ENCODE data around the gene LYAR. TPM values are rescaled to one million over a fixed set of nuclear protein-coding genes. Genes with fewer than 3 reads are reported as not detected.

The LYAR gene
- total RNA-seq, 1 experiment from 2014 or later, result 29.8 TPM

GRCh38 chr4:4332529-4332928 lies 42.6 kb upstream of the LYAR start:
- H3K4me1 Mint-ChIP-seq (ENCODE audit: low read depth, unreplicated experiment), result no peaks in the 10 kb centered on the region
- no peaks in the 10 kb centered on the region for H3K4me1 ChIP-seq
- H3K4me3 Mint-ChIP-seq (ENCODE audit: unreplicated experiment), result no peak overlapping the region
- BruUV-seq (replicated peaks), result no TSS peak
- CTCF ChIA-PET, result interaction anchor here (1.9 kb wide), 1 partner anchor 73 kb away, joined by 7 read pairs; no protein-coding TSS in a partner anchor
- intact Hi-C loops (cut with micrococcal nuclease; ENCODE audit: unreplicated experiment), result no loop called here
- no peak for DNase-seq
- no peak for TF ChIP-seq CTCF (IDR thresholded peaks at IDR 0.05; ENCODE audit: insufficient read depth in 1 of 2, low read depth in 1 of 2, low read length in 1 of 2, severe bottlenecking in 1 of 2, unreplicated experiment in 1 of 2)
- H3K27me3 ChIP-seq (replicated peaks; ENCODE audit: control insufficient read depth, insufficient read depth, low read length), result no peaks in the 10 kb centered on the region
- H3K27ac Mint-ChIP-seq (ENCODE audit: unreplicated experiment), result no peak overlapping the region
- H3K4me3 ChIP-seq (ENCODE audit: low read depth, low read length), result no peak overlapping the region
- no peaks in the 10 kb centered on the region for H3K9me3 ChIP-seq
- H3K9me3 Mint-ChIP-seq (ENCODE audit: unreplicated experiment), result no peaks in the 10 kb centered on the region
- POLR2A ChIA-PET, result no interaction called here
- peaks cover 4% of the 10 kb centered on the region for H3K27me3 Mint-ChIP-seq (ENCODE audit: insufficient read depth, unreplicated experiment)
- no peaks in the 10 kb centered on the region for H3K36me3 Mint-ChIP-seq (ENCODE audit: insufficient read depth, unreplicated experiment)
- H3K36me3 ChIP-seq (ENCODE audit: control insufficient read depth, insufficient read depth, low read length), result no peaks in the 10 kb centered on the region

GRCh38 chr4:4330794-4331193 lies 40.8 kb upstream of the LYAR start:
- no peaks in the 10 kb centered on the region for H3K9me3 Mint-ChIP-seq (ENCODE audit: unreplicated experiment)
- ChIA-PET POLR2A (no interaction called here), CTCF (interaction anchor here (1.9 kb wide), 1 partner anchor 71 kb away, joined by 7 read pairs; no protein-coding TSS in a partner anchor)
- BruUV-seq (replicated peaks), result no TSS peak
- no peaks in the 10 kb centered on the region for H3K4me1 Mint-ChIP-seq (ENCODE audit: low read depth, unreplicated experiment)
- no peak for TF ChIP-seq CTCF (IDR thresholded peaks at IDR 0.05; ENCODE audit: insufficient read depth in 1 of 2, low read depth in 1 of 2, low read length in 1 of 2, severe bottlenecking in 1 of 2, unreplicated experiment in 1 of 2)
- intact Hi-C loops (cut with micrococcal nuclease; ENCODE audit: unreplicated experiment), result no loop called here
- Histone ChIP-seq H3K4me1 (no peaks in the 10 kb centered on the region), H3K4me3 (ENCODE audit: low read depth, low read length) (no peak overlapping the region), H3K27me3 (replicated peaks; ENCODE audit: control insufficient read depth, insufficient read depth, low read length) (no peaks in the 10 kb centered on the region), H3K9me3 (no peaks in the 10 kb centered on the region), H3K36me3 (ENCODE audit: control insufficient read depth, insufficient read depth, low read length) (no peaks in the 10 kb centered on the region)
- DNase-seq, result no peak
- H3K27me3 Mint-ChIP-seq (ENCODE audit: insufficient read depth, unreplicated experiment), result no peaks in the 10 kb centered on the region
- no peak overlapping the region for H3K27ac Mint-ChIP-seq (ENCODE audit: unreplicated experiment)
- no peaks in the 10 kb centered on the region for H3K36me3 Mint-ChIP-seq (ENCODE audit: insufficient read depth, unreplicated experiment)
- H3K4me3 Mint-ChIP-seq (ENCODE audit: unreplicated experiment), result no peak overlapping the region

GRCh38 chr4:4329496-4329895 lies 39.5 kb upstream of the LYAR start:
- Mint-ChIP-seq H3K27ac (ENCODE audit: unreplicated experiment) (no peak overlapping the region), H3K27me3 (ENCODE audit: insufficient read depth, unreplicated experiment) (no peaks in the 10 kb centered on the region), H3K4me3 (ENCODE audit: unreplicated experiment) (no peak overlapping the region), H3K36me3 (ENCODE audit: insufficient read depth, unreplicated experiment) (no peaks in the 10 kb centered on the region), H3K4me1 (ENCODE audit: low read depth, unreplicated experiment) (peaks cover 3% of the 10 kb centered on the region), H3K9me3 (ENCODE audit: unreplicated experiment) (no peaks in the 10 kb centered on the region)
- H3K36me3 ChIP-seq (ENCODE audit: control insufficient read depth, insufficient read depth, low read length), result no peaks in the 10 kb centered on the region
- TF ChIP-seq CTCF (IDR thresholded peaks at IDR 0.05; ENCODE audit: insufficient read depth in 1 of 2, low read depth in 1 of 2, low read length in 1 of 2, severe bottlenecking in 1 of 2, unreplicated experiment in 1 of 2), result no peak
- DNase-seq, result no peak
- no peak overlapping the region for H3K4me3 ChIP-seq (ENCODE audit: low read depth, low read length)
- H3K27me3 ChIP-seq (replicated peaks; ENCODE audit: control insufficient read depth, insufficient read depth, low read length), result no peaks in the 10 kb centered on the region
- intact Hi-C loops (cut with micrococcal nuclease; ENCODE audit: unreplicated experiment), result no loop called here
- no TSS peak for BruUV-seq (replicated peaks)
- no peaks in the 10 kb centered on the region for H3K4me1 ChIP-seq
- H3K9me3 ChIP-seq, result no peaks in the 10 kb centered on the region
- ChIA-PET CTCF (interaction anchor here (0.7 kb wide), 1 partner anchor 1169 kb away, joined by 5 read pairs; no protein-coding TSS in a partner anchor), POLR2A (no interaction called here)

Measured in Caco-2 (cell line).